HG02763 (cell line): Measurements from ENCODE around the gene PTGR1.

ENCODE experiments used
- ATAC-seq: cut with Tn5 transposase; IDR thresholded peaks from one replicate; pipeline ENCODE4 v1.9.1; 2021; ENCODE audit warnings: mild to moderate bottlenecking, moderate library complexity; ENCODE audit not compliant: unreplicated experiment

The PTGR1 gene

GRCh38 chr9:111548623-111549022 is 50.8 kb downstream of the PTGR1 start:
- no peak for ATAC-seq

GRCh38 chr9:111542497-111543254 is 56.8 kb downstream of the PTGR1 start:
- no peak for ATAC-seq

GRCh38 chr9:111533099-111533790 is 66.2 kb downstream of the PTGR1 start:
- ATAC-seq: no peak

GRCh38 chr9:111531716-111532115 is 67.7 kb downstream of the PTGR1 start:
- ATAC-seq: no peak

- ATAC-seq: no peak
Observed at GRCh38 chr9:111529787-111530186, 69.7 kb downstream of the PTGR1 start.

- no peak for ATAC-seq
Observed at GRCh38 chr9:111527347-111527746, 72.1 kb downstream of the PTGR1 start.

GRCh38 chr9:111525056-111525977 is 74.1 kb downstream of the PTGR1 start, which contains the start of gene ZNF483:
TSS of gene ZNF483 (plus strand) at chr9:111525179. CDS start at chr9:111527396, 2,217 bp downstream.
- no peak for ATAC-seq

- no peak for ATAC-seq
Observed at GRCh38 chr9:111524731-111525055, 74.8 kb downstream of the PTGR1 start.

GRCh38 chr9:111516061-111516465 is 83.4 kb downstream of the PTGR1 start:
- ATAC-seq: no peak

- no peak for ATAC-seq
Observed at GRCh38 chr9:111514967-111515366, 84.5 kb downstream of the PTGR1 start.
